COR-L47 (cell line): ENCODE results near the gene PRDM8.

Source experiments
- DNase-seq: peaks from one replicate; lab custom pipeline; 2025; lab: John Stamatoyannopoulos, UW

Gene PRDM8

DNA sequence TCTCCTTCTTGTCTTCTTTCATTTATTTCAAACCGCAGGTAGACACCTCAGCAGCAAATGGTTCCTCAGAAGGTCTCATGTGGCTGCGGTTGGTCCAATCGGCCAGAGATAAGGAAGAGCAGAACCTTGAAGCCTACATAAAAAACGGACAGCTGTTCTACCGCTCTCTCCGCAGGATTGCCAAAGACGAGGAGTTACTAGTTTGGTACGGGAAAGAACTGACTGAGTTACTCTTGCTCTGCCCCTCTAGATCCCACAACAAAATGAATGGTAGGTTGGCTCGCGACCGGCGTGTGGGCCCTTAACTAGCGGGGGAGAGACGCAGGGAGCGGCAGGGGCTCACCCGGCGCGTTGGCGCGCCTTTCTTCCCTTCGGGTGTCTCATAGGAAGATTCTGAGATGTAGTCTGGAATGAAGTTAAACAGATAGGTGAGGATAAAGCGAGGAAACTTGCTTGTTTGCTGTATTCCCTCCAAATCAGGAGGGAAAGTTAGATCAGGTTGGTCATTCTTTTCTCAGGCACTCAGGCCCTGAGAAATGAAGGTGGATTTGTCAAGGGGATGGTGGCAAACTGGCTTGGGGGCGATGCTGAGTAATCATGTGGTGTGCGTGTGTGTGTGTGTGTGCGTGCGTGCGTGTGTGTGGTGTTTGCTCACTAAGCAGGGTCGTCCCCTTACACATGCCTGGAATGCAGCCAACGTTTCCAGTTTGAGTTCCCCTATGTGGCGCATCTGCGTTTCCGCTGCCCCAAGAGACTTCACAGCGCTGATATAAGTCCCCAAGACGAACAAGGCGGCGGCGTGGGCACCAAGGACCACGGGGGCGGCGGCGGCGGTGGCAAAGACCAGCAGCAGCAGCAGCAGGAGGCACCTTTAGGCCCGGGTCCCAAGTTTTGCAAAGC lies 4.2 kb downstream of the PRDM8 start:
- no peak for DNase-seq

DNA sequence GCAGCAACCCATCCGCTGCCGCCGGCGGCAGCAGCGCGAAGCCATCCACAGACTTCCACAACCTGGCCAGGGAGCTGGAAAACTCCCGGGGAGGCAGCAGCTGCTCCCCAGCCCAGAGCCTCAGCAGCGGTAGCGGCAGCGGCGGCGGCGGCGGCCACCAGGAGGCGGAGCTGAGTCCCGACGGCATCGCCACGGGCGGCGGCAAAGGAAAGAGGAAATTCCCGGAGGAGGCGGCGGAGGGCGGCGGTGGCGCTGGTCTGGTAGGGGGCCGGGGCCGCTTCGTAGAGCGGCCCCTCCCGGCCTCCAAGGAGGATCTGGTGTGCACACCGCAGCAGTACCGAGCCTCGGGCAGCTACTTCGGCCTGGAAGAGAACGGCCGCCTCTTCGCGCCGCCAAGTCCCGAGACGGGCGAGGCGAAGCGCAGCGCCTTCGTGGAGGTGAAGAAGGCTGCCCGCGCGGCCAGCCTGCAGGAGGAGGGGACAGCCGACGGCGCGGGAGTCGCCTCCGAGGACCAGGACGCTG lies 4.9 kb downstream of the PRDM8 start:
- no peak for DNase-seq

GRCh38 chr4:80202741-80203553 lies 5.6 kb downstream of the PRDM8 start:
- no peak for DNase-seq

GRCh38 chr4:80204433-80205011 lies 7.2 kb downstream of the PRDM8 start:
- no peak for DNase-seq

DNA sequence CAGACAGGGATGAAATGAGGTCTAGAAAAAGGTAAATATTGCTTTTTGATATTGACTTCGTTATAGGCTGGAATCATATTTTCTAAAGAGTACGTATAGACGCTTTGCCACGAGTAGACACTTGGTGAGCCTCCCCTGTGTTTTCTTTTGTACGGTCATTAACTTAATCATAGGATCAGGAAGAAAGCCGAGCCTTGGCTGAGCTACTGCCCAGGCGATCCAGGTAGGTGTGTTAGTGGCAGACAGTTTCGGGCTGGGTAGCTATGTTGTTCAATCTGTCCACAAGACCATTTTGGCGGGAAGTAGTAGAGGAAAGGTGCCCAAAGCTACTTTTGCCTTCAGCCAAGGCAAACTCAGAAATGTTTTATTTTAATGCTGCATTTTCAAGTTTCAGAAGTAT lies 8.8 kb downstream of the PRDM8 start:
- no peak for DNase-seq

DNA sequence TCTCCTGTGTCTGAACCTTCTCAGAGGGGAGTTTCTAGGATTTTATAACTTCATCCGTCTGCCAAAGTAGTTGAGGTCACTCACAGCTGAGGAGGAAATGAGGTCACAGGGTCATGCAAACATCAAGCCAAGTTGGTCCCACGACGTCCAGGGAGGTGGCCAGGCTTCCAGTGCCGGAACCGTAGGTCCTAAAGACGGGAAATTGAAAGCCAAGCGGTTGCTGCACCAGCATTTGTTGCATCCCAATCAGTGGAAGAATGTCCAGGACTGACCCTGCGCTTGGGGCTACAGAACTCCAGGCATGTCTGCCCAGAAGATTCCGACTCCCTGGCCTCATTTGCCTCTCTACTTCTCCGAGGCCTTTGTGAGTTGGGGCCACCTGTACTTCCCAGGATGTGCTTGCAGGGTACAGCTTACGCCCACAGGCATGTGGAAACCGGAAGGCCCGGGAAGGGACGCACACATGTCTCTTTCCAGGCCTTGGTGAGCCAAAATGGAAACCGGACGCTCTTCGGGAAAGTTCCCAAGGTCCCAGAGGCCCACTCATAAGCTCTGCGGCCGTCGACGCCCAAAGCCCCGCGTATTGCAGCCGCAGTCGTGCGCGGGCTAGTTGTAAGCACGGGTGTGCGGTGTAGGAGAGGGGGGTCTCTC lies 9.3 kb downstream of the PRDM8 start:
- no peak for DNase-seq

DNA sequence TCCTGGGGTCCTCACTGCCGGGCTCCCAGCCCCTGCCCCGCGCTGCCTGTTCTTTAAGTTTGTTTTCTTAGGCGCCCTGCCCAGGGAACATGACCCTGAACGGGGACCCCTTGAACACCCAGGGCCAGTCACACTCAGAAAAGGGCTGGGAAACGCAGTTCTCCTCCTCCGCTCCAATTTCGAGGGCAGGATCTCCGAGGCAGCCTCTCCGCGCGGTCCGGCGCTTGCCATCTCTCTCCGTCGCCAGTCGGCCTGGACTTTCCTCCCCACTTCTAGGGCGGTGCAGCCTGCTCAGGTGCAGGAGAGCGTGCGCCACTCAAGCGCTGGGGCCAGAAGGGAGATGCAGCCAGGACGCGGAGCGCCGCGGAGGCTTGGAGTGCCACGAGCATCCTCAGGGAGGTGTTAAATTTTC lies 9.9 kb downstream of the PRDM8 start:
- no peak for DNase-seq

- no peak for DNase-seq
These were observed 10.4 kb downstream of the PRDM8 start for GRCh38 chr4:80207664-80208063.

DNA sequence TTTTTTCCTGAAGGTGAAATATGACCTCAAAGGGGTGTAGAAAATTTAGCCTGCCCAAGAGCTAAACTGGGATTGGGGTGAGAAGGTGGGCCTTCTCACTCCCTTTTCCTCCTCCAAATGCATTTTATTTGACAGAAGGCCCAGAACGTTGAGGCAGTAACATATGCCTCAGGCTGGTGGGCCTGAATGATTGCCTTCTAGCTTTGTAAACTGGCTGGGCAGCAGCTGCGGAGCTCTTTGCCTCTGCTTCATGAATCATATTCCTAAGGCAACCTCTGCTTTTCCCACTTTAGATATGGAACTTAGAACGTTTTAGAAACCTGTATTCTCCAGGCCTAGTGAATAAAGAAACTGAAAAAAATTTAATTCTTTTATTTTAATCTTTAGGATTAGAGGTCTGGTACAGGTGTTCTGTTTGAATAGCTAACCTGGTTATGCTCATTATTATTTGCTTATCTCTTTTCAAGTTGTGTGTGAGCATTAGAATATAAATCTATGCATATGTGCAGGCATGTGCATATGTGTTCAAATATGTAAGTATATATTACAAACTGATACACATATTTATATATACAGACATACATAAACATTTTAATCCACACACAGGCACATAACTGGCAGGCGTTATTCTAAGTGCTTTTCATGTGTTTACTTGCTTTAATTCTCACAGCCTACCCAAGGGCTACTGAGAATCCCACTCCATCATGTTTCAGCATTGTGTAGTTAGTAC lies 11.5 kb downstream of the PRDM8 start:
- no peak for DNase-seq

DNA sequence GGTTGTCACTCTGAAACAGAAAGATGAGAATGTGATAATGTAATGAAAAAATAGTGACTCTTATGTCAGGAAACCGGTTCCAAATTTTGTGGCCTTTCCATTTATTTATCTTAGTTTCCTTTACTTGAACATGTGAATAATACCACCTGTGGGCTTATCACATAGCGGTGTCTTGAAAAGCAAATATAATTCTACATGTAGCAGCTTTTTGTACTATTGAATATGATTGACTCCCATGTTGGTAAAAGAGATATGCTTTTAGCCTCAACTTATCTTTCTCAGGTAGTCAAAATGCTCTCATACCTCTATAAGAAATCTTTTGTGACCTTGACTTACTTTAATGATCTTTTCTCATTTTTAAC lies 12.0 kb downstream of the PRDM8 start:
- DNase-seq: no peak

DNA sequence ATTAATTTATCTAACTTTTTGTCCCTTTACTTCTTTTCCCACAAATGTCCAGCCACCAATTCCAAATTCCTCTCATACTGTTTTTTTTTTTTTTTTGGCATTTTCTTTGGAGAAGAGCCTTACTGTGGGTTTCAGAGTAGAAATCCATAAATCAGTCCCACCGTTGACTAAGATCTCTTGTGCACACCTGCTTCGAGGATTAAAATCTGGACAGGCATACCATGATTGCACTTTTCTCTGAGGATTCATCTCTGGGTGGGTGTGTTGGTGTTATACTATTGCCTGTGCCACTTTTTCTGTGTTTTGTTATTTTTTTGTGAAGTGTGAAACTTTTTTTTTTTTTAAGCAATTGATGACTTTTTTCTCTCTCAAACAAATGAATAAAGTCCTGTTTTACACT lies 13.2 kb downstream of the PRDM8 start:
- DNase-seq: no peak

- no peak for DNase-seq
These were observed 16.0 kb downstream of the PRDM8 start for GRCh38 chr4:80213117-80213815.

- DNase-seq: peak; percentile 39
These were observed 18.2 kb downstream of the PRDM8 start for GRCh38 chr4:80215449-80216052.

GRCh38 chr4:80216100-80216761 lies 18.9 kb downstream of the PRDM8 start:
- no peak for DNase-seq

- DNase-seq: no peak
These were observed 22.2 kb downstream of the PRDM8 start for GRCh38 chr4:80219301-80220025.

DNA sequence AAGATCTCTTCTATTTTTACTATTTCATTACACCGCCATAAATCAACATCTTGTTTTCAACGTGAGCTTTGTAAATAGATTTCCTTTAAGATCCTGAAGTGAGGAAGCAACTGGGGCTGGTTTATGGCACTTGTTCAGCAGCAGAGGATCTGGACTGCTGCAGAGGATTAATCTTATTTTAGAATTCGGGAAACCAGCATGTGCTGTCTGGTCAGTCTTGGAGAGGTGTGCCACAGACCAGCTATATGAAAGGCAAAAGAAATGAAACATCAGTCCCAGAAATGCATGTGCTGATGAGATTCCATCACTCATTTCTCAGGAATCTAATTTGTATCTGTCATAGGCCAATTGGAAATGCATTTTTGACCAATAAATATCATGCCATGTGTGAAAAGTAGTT lies 23.4 kb downstream of the PRDM8 start:
- no peak for DNase-seq

- DNase-seq: peak; percentile 60
These were observed 23.9 kb downstream of the PRDM8 start for GRCh38 chr4:80221161-80221560.

GRCh38 chr4:80225595-80225994 lies 28.3 kb downstream of the PRDM8 start:
- no peak for DNase-seq

DNA sequence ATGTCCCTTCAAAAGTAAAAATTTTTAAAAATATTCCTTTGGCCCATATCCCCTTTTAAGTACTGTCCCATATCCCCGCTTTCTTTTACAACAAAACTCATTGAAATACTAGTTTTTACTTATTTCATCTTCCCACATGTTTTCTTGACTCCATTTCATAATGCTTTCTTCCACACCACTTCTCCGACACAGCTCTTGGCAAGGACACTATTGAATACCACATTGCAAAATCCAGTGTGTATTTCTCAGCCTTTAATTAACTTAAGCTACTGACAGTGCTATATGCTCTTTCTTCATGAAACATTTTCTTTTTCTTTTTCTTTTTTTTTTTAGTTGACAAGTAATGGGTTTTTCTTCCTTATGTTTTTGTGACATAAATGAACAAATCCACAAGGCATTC lies 28.8 kb downstream of the PRDM8 start:
- no peak for DNase-seq
